ENCODE results near the gene CEP85. TPM values are rescaled to one million over a fixed set of nuclear protein-coding genes. Genes with fewer than 3 reads are reported as not detected.

Gene CEP85
- total RNA-seq, 1 experiment from 2014 or later, result 51.8 TPM

GRCh38 chr1:26296340-26297056, 62.5 kb downstream of the CEP85 start:
- CTCF ChIA-PET, result no interaction called here
- TF ChIP-seq SIN3A (IDR thresholded peaks at IDR 0.05; ENCODE audit: borderline replicate concordance, insufficient read depth, low read depth, low read length) (no peak), TCF7L2 (IDR thresholded peaks at IDR 0.05; ENCODE audit: low read depth, low read length) (no peak), POLR2AphosphoS5 (IDR thresholded peaks at IDR 0.05; ENCODE audit: low read depth, low read length) (no peak), CTCF (IDR thresholded peaks at IDR 0.05) (no peak)
- TF ChIP-seq, protein P1, sequence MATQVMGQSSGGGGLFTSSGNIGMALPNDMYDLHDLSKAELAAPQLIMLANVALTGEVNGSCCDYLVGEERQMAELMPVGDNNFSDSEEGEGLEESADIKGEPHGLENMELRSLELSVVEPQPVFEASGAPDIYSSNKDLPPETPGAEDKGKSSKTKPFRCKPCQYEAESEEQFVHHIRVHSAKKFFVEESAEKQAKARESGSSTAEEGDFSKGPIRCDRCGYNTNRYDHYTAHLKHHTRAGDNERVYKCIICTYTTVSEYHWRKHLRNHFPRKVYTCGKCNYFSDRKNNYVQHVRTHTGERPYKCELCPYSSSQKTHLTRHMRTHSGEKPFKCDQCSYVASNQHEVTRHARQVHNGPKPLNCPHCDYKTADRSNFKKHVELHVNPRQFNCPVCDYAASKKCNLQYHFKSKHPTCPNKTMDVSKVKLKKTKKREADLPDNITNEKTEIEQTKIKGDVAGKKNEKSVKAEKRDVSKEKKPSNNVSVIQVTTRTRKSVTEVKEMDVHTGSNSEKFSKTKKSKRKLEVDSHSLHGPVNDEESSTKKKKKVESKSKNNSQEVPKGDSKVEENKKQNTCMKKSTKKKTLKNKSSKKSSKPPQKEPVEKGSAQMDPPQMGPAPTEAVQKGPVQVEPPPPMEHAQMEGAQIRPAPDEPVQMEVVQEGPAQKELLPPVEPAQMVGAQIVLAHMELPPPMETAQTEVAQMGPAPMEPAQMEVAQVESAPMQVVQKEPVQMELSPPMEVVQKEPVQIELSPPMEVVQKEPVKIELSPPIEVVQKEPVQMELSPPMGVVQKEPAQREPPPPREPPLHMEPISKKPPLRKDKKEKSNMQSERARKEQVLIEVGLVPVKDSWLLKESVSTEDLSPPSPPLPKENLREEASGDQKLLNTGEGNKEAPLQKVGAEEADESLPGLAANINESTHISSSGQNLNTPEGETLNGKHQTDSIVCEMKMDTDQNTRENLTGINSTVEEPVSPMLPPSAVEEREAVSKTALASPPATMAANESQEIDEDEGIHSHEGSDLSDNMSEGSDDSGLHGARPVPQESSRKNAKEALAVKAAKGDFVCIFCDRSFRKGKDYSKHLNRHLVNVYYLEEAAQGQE (IDR thresholded peaks at IDR 0.05; ENCODE audit: insufficient read depth in 1 of 2, low read depth in 2 of 2, low read length in 1 of 2), result no peak
- Histone ChIP-seq H3K27me3 (ENCODE audit: control insufficient read depth, insufficient read depth, low read length) (no peaks in the 10 kb centered on the region), H3K27ac (ENCODE audit: low read length) (no peak overlapping the region), H3K4me3 (ENCODE audit: low read depth in 2 of 2, low read length in 2 of 2) (no peak overlapping the region), H3K9me3 (ENCODE audit: control insufficient read depth, insufficient read depth, low read depth, low read length) (no peaks in the 10 kb centered on the region), H3K36me3 (ENCODE audit: control insufficient read depth, insufficient read depth, low read length) (no peaks in the 10 kb centered on the region), H3K4me1 (ENCODE audit: control insufficient read depth, insufficient read depth, low read length) (no peaks in the 10 kb centered on the region)
- DNase-seq (ENCODE audit: low read depth, low spot score) (no peak), ATAC-seq (no peak)
- POLR2A ChIA-PET, result no interaction called here
- in situ Hi-C loops (cut with HindIII; ENCODE audit: low pct_unique_long_range_greater_than_20kb, low sequenced_read_pairs), result no loop called here
- no TSS peak for BruUV-seq (replicated peaks)
- intact Hi-C loops (cut with micrococcal nuclease; ENCODE audit: unreplicated experiment), result no loop called here

GRCh38 chr1:26297057-26297790, 63.2 kb downstream of the CEP85 start:
- Histone ChIP-seq H3K36me3 (ENCODE audit: control insufficient read depth, insufficient read depth, low read length) (no peaks in the 10 kb centered on the region), H3K4me1 (ENCODE audit: control insufficient read depth, insufficient read depth, low read length) (no peaks in the 10 kb centered on the region), H3K4me3 (ENCODE audit: low read depth in 2 of 2, low read length in 2 of 2) (no peak overlapping the region), H3K9me3 (ENCODE audit: control insufficient read depth, insufficient read depth, low read depth, low read length) (no peaks in the 10 kb centered on the region), H3K27ac (ENCODE audit: low read length) (no peak overlapping the region), H3K27me3 (ENCODE audit: control insufficient read depth, insufficient read depth, low read length) (no peaks in the 10 kb centered on the region)
- intact Hi-C loops (cut with micrococcal nuclease; ENCODE audit: unreplicated experiment), result no loop called here
- TF ChIP-seq CTCF (IDR thresholded peaks at IDR 0.05) (no peak), POLR2AphosphoS5 (IDR thresholded peaks at IDR 0.05; ENCODE audit: low read depth, low read length) (no peak), SIN3A (IDR thresholded peaks at IDR 0.05; ENCODE audit: borderline replicate concordance, insufficient read depth, low read depth, low read length) (no peak), TCF7L2 (IDR thresholded peaks at IDR 0.05; ENCODE audit: low read depth, low read length) (no peak)
- TF ChIP-seq, protein P1 (IDR thresholded peaks at IDR 0.05; ENCODE audit: insufficient read depth in 1 of 2, low read depth in 2 of 2, low read length in 1 of 2), result no peak
- in situ Hi-C loops (cut with HindIII; ENCODE audit: low pct_unique_long_range_greater_than_20kb, low sequenced_read_pairs), result no loop called here
- ChIA-PET CTCF (interaction anchor here (1.0 kb wide), 1 partner anchor 8 kb away, joined by 3 read pairs; no protein-coding TSS in a partner anchor), POLR2A (no interaction called here)
- no peak for ATAC-seq
- DNase-seq (ENCODE audit: low read depth, low spot score), result no peak
- BruUV-seq (replicated peaks), result no TSS peak

Data from Panc1 (cell line).